HG03060 (cell line): ENCODE data around the gene PPP1R12B.
"Not testable (repeated sequence)": the region's sequence is repeated elsewhere in the genome, so short reads cannot be mapped to it uniquely, and the experiment has no call there.

Experiments
- ATAC-seq: cut with Tn5 transposase; IDR thresholded peaks from one replicate; pipeline ENCODE4 v1.9.1; 2021; ENCODE audit warnings: low read depth, moderate number of reproducible peaks; ENCODE audit not compliant: unreplicated experiment

The PPP1R12B gene

DNA sequence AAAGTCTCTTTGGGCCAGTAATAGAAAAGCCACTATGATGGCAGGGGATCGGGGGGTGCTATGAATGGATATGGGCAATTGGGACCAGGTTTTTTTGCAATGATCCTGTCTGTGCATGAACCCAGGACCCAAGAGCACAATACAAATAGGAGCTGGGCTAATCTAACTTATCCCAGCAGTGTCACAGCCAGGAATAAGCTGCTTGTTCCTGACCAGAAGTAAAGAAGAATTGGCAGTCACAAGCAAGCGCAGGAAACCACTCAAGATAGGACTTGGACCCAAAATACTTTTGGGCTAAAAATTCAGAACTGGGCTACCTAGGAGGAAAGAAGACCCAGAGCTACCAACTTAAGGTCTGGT is 172.3 kb downstream of the PPP1R12B start:
- not testable (repeated sequence) for ATAC-seq

DNA sequence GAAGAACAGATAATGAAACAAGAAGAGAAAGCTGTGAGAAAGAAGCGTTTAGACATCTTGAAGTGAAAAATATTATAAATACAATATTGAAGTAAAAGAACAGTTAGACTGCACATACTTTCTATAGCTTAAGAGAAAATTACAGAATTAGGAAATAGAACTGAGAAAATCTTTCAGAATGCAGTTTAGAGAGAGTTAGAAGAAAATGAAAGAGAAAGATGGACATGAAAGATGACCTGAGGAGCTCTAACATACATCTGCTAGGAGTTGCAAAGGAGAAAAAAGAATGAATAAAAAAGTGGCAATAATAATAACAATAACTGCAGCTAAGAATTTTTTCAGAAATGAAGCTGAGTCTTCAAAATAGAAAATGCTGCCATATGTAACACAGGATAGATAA is 173.0 kb downstream of the PPP1R12B start:
- ATAC-seq = not testable (repeated sequence)

DNA sequence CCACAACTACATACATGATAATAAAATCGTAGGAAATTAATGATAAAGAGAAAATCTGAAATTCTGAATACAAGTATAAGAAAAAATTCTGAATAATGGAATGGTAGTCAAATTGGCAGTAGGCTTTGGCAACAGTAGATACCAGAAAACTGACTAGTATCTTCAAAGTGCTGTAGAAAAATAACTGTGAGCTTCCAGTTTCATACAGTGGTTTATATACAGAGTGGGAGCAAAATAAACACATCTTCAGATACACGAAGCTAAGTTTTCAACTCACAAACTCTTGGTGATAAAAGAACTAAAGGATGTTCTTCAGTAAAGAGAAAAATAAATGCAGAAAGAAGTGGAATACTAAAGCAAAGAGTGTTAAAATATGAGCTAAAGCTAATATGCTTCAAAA is 173.4 kb downstream of the PPP1R12B start:
- ATAC-seq = no peak

DNA sequence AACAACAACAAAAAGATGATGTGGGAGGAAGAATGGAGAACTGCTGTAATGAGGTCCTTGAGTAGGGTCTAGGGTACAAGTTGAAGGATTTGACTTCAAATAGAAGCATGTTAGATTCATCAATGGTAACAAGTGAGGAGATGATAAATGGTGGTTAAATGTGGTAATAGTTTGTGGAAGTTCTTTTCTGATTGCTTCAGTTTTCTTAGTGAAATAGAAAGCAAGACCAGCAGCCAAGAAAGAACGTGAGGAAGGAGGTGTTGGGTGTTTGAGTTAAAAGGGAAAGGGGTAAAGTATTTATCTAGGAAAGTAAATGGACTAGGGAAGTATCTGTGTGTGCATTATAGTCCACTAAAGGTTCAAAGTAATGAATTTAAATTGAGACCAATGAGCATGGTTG is 177.6 kb downstream of the PPP1R12B start:
- ATAC-seq = not testable (repeated sequence)

DNA sequence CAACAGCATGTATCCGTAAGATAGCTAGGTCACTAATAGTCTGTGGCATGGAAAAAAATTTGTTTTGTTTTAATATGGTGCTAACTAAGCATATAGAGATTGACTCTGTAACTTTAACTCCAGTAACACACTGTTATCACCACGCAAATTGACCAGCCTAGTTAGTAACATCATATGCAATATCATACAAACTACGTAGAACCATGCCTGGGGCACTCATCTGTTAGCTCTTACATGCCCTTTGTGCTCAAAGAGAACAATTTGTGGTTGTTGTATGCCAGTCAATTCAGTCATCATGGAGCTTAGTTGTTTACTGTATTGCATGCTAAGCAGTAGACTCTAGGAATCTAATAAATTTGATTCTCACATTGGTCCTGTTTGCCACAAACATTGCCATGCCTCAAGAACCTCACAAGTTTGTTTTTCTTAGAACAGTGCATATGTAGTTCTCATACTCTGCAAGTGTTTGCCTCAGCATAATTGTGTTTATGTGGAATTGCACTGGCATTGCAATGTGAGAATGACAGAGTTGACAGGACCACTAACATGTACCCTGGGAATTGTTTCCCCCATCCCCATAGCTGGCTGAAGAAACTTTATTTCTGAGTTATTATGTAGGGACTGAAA is 179.7 kb downstream of the PPP1R12B start:
- not testable (repeated sequence) for ATAC-seq

DNA sequence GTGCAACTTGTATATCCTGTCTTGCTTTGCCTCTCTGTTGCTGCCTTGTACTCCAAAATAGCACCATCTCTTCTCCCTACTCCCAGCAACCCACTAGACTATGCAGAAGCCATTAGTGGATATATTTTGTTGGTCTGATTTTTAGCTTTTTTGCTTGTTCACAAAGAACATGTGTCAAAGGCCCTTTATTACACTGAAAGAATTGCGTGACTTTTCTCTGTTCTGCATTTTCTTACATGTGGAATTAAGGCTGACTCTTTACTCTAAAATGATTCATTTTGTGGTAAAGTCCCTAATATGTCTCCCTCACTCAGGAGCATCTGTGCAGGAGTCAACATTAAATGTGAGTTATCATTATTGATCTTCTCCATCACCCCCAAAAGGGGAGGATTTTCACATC is 182.2 kb downstream of the PPP1R12B start:
- ATAC-seq = not testable (repeated sequence)

DNA sequence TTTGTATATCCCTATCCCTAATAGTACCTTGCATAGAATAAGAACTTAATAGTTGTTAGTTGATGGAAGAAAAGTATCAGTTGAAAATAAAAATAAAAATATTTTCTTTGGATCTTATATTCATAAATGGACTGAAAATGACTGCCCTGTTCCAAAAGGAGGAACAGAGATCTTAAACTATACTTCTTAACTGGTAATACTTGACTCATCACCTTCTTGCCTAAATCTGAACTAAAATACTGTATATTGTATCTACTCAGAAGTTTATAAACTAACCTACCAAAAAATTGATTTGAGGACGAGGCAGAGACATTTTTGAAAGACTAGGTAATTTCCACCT is 182.9 kb downstream of the PPP1R12B start:
- no peak for ATAC-seq

DNA sequence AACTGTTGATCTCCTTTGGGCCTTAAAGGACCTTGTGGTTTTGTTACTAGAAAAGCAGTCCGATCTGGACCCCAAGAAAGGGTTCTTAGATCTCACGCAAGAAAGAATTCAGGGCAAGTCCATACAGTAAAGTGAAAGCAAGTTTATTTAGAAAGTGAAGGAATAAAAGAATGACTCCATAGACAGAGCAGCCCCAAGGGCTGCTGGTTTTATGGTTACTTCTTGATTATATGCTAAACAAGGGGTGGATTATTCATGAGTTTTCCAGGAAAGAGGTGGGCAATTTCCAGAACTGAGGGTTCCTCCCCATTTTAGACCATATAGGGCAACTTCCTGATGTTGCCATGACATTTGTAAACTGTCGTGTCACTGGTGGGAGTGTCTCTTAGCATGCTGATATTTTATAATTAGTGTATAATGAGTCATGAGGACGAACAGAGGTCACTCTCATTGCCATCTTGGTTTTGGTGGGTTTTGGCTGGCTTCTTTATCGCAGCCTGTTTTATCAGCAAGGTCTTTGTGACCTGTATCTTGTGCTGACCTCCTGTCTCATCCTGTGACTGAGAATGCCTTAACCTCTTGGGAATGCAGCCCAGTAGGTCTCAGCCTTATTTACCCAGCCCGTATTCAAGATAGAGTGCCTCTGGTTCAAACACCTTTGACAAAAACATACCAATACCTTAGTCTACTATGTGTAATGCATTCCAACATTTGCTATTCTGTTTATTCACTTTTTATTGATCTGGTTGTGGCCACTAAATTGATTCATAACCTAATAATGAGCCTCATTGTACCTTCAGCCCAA is 183.5 kb downstream of the PPP1R12B start:
- not testable (repeated sequence) for ATAC-seq

DNA sequence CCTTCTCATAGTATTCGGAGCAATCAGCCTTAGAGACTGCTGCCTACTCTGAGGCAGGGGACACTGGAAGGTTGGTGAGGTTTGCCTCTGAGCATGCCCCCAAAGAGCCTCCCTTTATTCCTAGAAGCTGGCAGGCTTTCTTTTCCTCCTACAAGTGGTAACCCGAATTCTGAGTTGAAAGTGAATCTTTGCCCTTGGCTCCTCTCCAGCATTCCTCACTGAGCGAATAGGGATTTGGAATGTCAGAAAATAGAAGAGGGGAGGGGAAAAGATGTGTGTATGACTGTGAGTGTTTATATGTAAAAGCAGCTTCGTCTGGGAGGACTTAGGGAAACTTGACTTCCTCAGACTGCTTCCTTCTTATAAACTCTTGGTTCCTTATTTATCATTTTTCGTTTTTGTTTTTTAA is 190.7 kb downstream of the PPP1R12B start:
- ATAC-seq = not testable (repeated sequence)

DNA sequence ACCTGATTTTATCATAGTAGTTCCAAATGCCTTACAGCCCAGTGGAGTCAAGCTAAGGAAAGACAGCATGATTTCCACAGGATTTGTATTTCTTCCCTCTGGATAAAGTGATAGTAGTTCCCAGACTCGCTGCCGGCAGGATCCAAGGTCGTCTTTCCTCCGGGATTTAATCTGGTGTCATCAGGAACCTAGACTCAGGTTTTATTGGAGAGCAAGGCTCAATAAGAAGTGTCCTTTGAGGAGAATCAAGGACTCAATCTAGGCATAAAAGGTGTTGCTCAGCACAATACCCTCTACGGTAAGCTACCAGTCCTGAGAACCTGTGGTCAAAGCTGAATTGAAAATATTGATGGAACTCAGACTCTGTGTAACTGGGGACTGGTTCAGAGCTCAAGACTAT is 191.1 kb downstream of the PPP1R12B start:
- ATAC-seq = not testable (repeated sequence)

DNA sequence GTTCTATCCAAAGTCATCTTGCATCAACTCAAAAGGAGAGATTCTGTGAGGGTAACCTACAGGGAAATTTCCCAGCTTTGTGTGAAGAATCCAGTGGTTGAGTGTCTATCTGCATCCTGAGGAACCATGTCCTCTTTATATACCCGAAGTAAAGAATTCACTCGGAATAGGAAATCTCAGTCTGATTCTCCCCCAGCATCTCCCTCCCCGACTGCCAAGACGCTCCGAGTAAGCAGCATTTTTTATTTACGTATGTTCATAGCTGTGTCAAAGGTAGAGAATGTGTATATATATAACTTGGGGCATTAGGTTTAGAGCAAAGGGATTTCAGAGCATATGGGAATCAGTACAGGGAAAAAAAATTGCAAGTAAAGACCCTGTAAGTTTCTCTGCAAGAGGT is 191.5 kb downstream of the PPP1R12B start:
- no peak for ATAC-seq

DNA sequence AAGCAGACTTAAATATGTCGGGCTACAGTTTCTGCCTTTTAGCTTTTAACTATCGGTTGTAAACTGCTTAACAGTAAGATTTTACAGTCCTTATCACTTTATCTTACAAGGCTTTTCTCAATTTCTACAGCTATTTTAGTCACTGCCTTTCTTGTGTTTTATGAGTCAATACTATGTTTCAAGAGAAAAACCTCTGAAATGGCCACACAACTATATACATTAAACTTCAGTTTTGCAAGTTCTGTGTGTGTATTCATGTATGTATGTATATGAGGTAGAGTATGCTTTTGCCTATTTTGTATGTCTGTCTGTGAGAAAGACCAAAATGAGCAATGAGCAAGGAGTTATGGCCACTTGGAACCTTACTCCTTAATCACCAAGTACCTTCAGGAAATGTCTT is 191.9 kb downstream of the PPP1R12B start:
- ATAC-seq = no peak

DNA sequence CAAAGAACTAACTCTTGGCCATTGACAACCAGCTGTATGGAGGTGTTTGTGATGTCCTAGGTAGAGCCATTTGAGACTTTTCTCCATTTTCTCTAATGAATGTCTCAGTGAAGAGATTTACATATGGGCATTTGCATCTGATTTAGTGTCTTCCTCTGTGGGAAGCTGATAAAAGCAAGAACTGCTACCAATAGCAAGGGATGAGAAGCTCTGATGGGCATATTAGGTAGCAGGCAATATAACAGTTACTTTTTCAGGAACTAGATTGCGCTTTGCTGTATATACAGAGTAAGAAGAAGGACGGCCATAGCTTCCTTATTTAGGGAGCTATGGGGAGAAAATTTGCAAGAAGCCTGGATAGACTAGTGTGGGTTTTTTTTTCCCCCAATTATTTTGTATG is 192.4 kb downstream of the PPP1R12B start:
- not testable (repeated sequence) for ATAC-seq

DNA sequence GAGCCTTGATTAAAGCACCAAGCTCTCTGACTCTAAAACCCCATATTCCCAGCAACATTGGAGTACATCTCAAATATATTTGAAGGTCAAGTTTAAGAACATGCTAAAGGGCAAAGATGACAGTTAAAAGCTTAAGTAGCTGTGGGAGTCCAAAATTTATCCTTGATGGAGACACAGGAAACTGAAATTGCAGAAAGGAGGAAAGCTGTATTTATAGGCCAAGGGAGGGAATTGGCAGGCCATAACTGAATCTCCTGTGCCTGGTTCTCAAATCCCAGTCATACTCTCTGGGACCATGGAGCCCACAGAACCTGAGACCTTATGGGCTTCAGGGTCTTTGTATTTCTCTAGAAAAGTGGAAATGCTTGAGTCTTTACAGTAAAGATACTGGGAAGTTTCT is 193.9 kb downstream of the PPP1R12B start:
- ATAC-seq = not testable (repeated sequence)

DNA sequence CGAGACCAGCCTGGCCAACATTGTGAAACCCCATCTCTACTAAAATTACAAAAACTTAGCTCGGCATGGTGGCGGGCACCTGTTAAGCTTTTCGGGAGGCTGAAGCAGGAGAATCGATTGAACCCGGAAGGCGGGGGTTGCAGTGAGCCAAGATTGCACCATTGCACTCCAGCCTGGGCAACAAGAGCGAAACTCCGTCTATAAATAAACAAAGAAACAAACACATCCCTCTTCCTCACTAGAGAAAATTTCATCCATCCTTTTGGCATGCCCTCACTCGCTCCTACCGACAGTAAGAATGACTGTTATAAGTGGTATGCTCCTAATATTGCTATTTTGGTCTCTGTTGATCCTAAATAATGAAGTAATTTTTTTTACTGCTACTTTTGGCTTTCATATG is 195.0 kb downstream of the PPP1R12B start:
- not testable (repeated sequence) for ATAC-seq

DNA sequence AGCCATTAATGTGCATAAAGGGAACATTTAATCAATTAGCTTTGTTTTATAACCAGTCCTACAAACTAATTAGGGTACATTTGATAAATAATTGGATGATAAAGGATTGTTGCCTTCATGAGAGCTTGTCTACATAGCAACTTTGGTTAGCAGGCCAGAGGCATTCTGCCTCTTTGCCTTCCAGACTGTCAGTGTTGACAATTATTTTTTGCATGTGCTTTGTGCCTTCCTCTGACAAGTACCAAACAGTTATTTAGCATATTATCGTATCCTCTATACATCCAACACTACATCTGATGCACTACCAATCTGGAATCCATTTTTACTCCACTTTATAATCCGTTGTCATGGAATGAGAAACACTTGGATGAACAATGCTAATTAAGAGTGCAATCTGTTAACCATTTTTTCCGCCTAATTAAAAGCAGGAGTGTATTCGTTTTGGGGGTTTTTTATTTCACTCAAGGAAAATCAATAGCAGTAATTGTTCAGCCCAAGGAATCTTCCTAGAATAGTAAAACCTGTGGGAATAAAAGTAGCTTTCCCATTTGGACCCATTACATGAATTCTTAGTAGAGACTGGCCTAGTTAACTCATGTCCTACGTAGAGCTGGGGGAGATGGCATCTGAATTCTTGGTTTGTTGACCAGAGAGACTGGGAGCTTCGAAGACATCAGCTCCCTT is 196.4 kb downstream of the PPP1R12B start:
- not testable (repeated sequence) for ATAC-seq

DNA sequence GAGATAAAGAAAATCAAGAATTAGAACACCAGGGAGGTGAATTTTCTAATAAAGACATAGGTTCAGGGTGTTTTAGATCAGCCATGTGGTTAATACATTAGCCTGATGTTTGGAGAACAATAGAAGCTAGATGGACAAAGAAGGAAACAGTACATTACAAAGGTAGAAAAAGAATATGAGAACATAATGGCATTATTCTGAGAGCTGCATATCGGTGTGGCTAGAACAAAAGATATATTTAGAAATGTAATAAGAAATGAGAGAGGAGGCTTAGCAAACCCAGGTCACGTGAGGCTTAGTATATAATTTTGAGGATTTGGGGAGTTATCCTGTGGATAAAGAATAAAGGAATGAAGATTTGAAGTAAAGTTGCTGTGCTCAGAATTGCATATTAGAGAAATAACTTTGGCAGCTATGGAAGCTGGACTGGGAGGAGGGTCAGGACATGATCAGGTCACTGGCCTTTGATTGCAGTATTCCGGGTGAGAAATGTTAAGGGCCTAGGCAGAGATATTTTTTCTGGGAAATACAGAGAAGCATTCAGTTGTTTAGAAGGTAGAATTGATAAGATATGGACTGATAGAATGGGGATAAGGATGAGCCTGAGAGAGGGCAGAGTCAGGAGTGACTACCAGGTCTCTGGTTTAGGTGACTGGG is 197.3 kb downstream of the PPP1R12B start:
- ATAC-seq = not testable (repeated sequence)

DNA sequence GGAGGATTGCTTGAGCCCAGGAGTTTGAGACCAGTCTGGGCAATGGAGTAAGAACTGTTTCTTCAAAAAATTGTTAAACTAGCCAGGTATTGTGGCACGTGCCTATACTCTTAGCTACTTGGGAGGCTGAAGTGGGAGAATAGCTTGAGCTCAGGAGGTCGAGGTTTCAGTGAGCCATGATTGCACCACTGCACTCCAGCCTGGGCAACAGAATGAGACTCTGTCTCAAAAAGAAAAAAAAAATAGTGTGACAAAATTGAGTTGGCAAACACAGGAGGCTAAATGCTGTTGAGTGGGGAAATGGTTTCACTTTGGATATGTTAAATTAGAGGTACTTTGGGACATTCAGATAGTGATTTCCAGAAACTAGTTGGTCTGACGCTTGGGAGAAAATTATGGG is 197.9 kb downstream of the PPP1R12B start:
- ATAC-seq = not testable (repeated sequence)

DNA sequence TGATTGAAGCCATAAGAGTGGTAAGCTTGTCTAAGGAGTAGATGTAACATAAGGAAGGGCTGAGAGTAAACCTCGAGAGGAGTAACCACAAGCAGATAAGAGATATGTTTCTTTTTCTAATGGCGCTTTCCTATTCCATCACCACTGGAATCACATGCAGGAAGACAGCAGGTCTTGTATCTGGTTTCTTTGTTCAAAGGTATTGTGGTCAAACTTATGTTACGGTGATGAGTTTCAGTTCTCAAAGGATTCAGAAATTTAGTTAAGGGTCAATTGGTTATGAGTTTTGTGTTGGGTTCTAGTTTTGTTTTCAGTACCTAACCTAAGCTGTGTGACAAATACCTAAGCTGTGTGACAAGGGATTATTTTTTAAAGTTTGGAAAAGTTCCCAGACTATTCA is 198.3 kb downstream of the PPP1R12B start:
- not testable (repeated sequence) for ATAC-seq

DNA sequence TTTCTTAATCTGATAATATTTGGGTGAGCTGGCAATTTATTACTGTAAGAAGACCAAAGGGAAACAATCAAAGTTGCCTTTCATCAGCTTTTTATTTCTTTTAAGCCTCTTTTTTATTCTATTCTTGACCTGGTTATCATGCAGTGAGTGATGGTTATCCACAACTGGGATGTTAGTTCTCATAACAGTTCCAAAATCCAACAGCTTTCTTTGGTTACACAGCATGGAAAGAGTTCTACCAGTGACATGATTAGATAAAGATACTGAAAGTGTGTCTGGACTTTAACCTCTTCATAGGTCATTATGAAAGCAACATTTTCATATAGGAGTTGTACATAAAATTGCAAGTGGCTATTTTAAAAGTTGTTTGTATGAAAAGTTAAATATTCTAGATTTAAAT is 198.7 kb downstream of the PPP1R12B start:
- no peak for ATAC-seq

DNA sequence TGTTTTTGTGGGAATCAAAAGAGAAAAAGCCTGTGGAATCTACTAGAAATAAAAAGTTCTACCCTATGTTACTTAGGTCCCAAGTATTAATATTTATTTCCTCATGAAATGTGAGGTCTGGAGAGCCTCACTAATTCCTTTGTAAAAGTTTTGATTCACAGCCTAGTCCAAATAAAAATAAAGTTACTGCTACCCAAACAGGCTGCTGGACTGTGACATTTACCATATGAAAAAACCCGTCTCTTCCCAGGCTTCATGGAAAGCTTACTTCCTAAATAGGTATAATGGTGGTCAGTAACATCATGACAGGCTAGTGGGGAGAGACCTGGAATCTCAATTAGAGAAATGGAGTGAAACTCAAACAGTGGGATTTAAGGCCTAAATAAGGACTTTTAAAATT is 201.6 kb downstream of the PPP1R12B start:
- ATAC-seq = not testable (repeated sequence)
